ENCODE measurements around the gene PLCB2. TPM values are rescaled to one million over a fixed set of nuclear protein-coding genes. Genes with fewer than 3 reads are reported as not detected.

PLCB2 gene
- total RNA-seq, 1 experiment from 2014 or later, result 7.4 TPM

GRCh38 chr15:40344217-40344616 lies 36.5 kb upstream of the PLCB2 start:
- H2AFZ ChIP-seq (ENCODE audit: low read length), result no peak overlapping the region
- H3K9me3 ChIP-seq (ENCODE audit: control insufficient read depth, low read depth, low read length), result no peaks in the 10 kb centered on the region
- H4K91ac ChIP-seq (ENCODE audit: insufficient read length, low read depth, low read length), result no peak overlapping the region
- DNase-seq, result no peak
- H3K23ac ChIP-seq (ENCODE audit: insufficient read length, low read depth, low read length), result no peak overlapping the region
- H3K4me1 Mint-ChIP-seq, result peaks cover 14 to 31% of the 10 kb centered on the region in 2 experiments
- no peak overlapping the region for H3K56ac ChIP-seq (ENCODE audit: insufficient read length, low read depth, low read length)
- H3K27me3 ChIP-seq (ENCODE audit: insufficient read depth, low read length), result no peaks in the 10 kb centered on the region
- H3K79me1 ChIP-seq (ENCODE audit: insufficient read depth, low read depth, low read length, poor library complexity, severe bottlenecking), result no peaks in the 10 kb centered on the region
- peaks cover 7% of the 10 kb centered on the region for H3K27me3 Mint-ChIP-seq (ENCODE audit: low read depth)
- no peaks in the 10 kb centered on the region for H3K23me2 ChIP-seq (ENCODE audit: insufficient read length, low read depth, low read length, poor library complexity, severe bottlenecking)
- H3K4ac ChIP-seq (ENCODE audit: low read depth, low read length), result no peak overlapping the region
- no peak overlapping the region for H3K4me3 Mint-ChIP-seq
- no peaks in the 10 kb centered on the region for H3K79me2 ChIP-seq (ENCODE audit: insufficient read depth, low read length)
- H3K4me1 ChIP-seq (ENCODE audit: insufficient read depth, low read length), result no peaks in the 10 kb centered on the region
- no peaks in the 10 kb centered on the region for H3K36me3 Mint-ChIP-seq (ENCODE audit: insufficient read depth in 1 of 3, low read depth in 3 of 3)
- no peak overlapping the region for H3K27ac ChIP-seq (ENCODE audit: insufficient read length, low read depth, low read length)
- no peaks in the 10 kb centered on the region for H3K9me3 Mint-ChIP-seq
- no peaks in the 10 kb centered on the region for H4K20me1 ChIP-seq (ENCODE audit: control insufficient read depth, insufficient read depth, insufficient read length)
- no peak overlapping the region for H2BK5ac ChIP-seq (ENCODE audit: insufficient read length, low read length)
- no peak overlapping the region for H3K4me2 ChIP-seq (ENCODE audit: insufficient read depth, insufficient read length, low read length)
- no peak overlapping the region for H4K5ac ChIP-seq (ENCODE audit: insufficient read length, low read depth, low read length)
- no peak overlapping the region for H3K27ac Mint-ChIP-seq
- no CpG with 5 or more reads among the region's 6 CpGs for WGBS (ENCODE audit: extremely low coverage, insufficient read length, low lambda C conversion rate)
- no peak overlapping the region for H3T11ph ChIP-seq (ENCODE audit: low read length)
- no peak overlapping the region for H4K8ac ChIP-seq (replicated peaks; ENCODE audit: insufficient read length, low read depth, low read length)
- no peak overlapping the region for H3K18ac ChIP-seq (ENCODE audit: insufficient read length, low read depth, low read length)
- no peak overlapping the region for H3K14ac ChIP-seq (ENCODE audit: insufficient read depth, low read length)
- H2BK12ac ChIP-seq (ENCODE audit: insufficient read length, low read depth, low read length), result no peak overlapping the region
- H2BK120ac ChIP-seq (ENCODE audit: low read depth, low read length, poor library complexity, severe bottlenecking), result no peak overlapping the region
- H2AK5ac ChIP-seq (ENCODE audit: insufficient read length, low read length), result no peak overlapping the region
- no peak overlapping the region for H3K9ac ChIP-seq (ENCODE audit: extremely low read depth, insufficient read length, low read length)
- TF ChIP-seq, protein P1, sequence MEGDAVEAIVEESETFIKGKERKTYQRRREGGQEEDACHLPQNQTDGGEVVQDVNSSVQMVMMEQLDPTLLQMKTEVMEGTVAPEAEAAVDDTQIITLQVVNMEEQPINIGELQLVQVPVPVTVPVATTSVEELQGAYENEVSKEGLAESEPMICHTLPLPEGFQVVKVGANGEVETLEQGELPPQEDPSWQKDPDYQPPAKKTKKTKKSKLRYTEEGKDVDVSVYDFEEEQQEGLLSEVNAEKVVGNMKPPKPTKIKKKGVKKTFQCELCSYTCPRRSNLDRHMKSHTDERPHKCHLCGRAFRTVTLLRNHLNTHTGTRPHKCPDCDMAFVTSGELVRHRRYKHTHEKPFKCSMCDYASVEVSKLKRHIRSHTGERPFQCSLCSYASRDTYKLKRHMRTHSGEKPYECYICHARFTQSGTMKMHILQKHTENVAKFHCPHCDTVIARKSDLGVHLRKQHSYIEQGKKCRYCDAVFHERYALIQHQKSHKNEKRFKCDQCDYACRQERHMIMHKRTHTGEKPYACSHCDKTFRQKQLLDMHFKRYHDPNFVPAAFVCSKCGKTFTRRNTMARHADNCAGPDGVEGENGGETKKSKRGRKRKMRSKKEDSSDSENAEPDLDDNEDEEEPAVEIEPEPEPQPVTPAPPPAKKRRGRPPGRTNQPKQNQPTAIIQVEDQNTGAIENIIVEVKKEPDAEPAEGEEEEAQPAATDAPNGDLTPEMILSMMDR (conservative IDR thresholded peaks at IDR 0.05), result no peak
- H2BK20ac ChIP-seq (ENCODE audit: low read depth, low read length, poor library complexity, severe bottlenecking), result no peak overlapping the region
- H2BK15ac ChIP-seq (ENCODE audit: low read depth, low read length), result no peak overlapping the region

Data from H9 (cell line).